ENCODE measurements around the gene FHAD1. TPM values are rescaled to one million over a fixed set of nuclear protein-coding genes. Genes with fewer than 3 reads are reported as not detected.

Gene FHAD1
- total and polyA plus RNA-seq, 2 of the 13 experiments (the other 11 are each of a cell fraction or from before 2014, with no cell fraction given), result not detected

DNA sequence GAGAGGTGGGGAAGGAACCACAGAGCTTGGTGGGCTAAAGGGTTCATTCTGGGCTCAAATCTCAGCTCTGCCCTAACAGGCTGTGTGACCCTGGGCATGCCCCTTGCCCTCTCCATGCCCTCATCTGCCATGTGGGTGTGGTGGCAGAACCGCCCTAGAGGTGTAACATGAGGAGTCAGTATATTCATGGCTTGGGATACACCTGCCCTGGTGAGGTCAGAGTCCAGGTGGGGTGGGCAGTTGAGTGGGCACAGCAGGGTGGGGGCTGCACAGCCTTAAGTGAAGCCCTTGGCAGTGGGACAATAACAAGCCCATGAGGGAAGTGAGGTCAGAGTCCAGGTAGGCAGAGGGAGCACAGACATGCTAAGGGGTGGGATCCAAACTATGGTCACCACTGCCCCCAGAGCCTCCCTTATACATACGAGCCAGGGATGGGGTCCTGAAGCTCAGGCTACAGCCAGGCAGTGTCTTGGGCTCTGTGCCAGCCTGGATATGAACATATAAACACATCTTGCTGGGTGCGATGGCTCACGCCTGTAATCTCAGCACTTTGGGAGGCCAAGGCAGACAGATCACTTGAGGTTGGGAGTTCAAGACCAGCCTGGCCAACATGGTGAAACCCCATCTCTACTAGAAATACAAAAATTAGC, 103.7 kb downstream of the FHAD1 start:
- no peak for FAIRE-seq
- POLR2A ChIA-PET, result no interaction called here
- BruUV-seq (replicated peaks), result no TSS peak
- H4K20me1 ChIP-seq (ENCODE audit: insufficient read depth, low read length), result no peaks in the 10 kb centered on the region
- in situ Hi-C loops (cut with HindIII; ENCODE audit: extremely low pct_ligation_motif_present, low pct_unique_long_range_greater_than_20kb), result no loop called here
- WGBS (ENCODE audit: low lambda C conversion rate), result 39% methylated on average over 3 of the region's 4 CpGs
- intact Hi-C loops (cut with micrococcal nuclease; ENCODE audit: unreplicated experiment), result no loop called here
- H3K27me3 ChIP-seq (ENCODE audit: control insufficient read depth in 1 of 2, insufficient read depth in 2 of 2, low read length in 2 of 2), result peaks cover 0 to 16% of the 10 kb centered on the region in 2 experiments; a peak in 4 of 5 replicates
- CTCF ChIA-PET (ENCODE audit: low intra/inter-chr PET ratio, low total read pairs), result no interaction called here
- no peak overlapping the region for H2AFZ ChIP-seq (ENCODE audit: low read length)
- H3K9ac ChIP-seq (ENCODE audit: insufficient read depth, low read depth, low read length), result no peak overlapping the region
- peaks cover 53% of the 10 kb centered on the region for H3K4me1 ChIP-seq (ENCODE audit: insufficient read depth, low read length)
- no peaks in the 10 kb centered on the region for H3K79me2 ChIP-seq (ENCODE audit: insufficient read depth, low read length)
- H3K9me3 ChIP-seq (ENCODE audit: low read length), result no peaks in the 10 kb centered on the region
- H3K36me3 ChIP-seq (replicated peaks in 1 of 2; ENCODE audit: control insufficient read depth in 1 of 2, insufficient read depth in 2 of 2, low read length in 2 of 2), result no peaks in the 10 kb centered on the region
- no peak for TF ChIP-seq ZFP90 (CRISPR knock-in tag; IDR thresholded peaks at IDR 0.05; ENCODE audit: borderline replicate concordance)
- TF ChIP-seq, protein P1, sequence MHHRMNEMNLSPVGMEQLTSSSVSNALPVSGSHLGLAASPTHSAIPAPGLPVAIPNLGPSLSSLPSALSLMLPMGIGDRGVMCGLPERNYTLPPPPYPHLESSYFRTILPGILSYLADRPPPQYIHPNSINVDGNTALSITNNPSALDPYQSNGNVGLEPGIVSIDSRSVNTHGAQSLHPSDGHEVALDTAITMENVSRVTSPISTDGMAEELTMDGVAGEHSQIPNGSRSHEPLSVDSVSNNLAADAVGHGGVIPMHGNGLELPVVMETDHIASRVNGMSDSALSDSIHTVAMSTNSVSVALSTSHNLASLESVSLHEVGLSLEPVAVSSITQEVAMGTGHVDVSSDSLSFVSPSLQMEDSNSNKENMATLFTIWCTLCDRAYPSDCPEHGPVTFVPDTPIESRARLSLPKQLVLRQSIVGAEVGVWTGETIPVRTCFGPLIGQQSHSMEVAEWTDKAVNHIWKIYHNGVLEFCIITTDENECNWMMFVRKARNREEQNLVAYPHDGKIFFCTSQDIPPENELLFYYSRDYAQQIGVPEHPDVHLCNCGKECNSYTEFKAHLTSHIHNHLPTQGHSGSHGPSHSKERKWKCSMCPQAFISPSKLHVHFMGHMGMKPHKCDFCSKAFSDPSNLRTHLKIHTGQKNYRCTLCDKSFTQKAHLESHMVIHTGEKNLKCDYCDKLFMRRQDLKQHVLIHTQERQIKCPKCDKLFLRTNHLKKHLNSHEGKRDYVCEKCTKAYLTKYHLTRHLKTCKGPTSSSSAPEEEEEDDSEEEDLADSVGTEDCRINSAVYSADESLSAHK (CRISPR knock-in tag; IDR thresholded peaks at IDR 0.05; ENCODE audit: borderline replicate concordance), result no peak
- 0 out of 2 replicates have a peak, but pooled peaks have one; percentile 28 for TF ChIP-seq HNRNPL (IDR thresholded peaks at IDR 0.05; ENCODE audit: low read depth, low read length)
- TF ChIP-seq, protein P2, sequence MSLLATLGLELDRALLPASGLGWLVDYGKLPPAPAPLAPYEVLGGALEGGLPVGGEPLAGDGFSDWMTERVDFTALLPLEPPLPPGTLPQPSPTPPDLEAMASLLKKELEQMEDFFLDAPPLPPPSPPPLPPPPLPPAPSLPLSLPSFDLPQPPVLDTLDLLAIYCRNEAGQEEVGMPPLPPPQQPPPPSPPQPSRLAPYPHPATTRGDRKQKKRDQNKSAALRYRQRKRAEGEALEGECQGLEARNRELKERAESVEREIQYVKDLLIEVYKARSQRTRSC (CRISPR knock-in tag; IDR thresholded peaks at IDR 0.05; ENCODE audit: low read depth), result no peak
- no peak overlapping the region for H3K4me3 ChIP-seq (replicated peaks in 1 of 3; ENCODE audit: insufficient read depth in 1 of 3, low read depth in 2 of 3, low read length in 3 of 3)
- H3K27ac ChIP-seq (ENCODE audit: extremely low read length, insufficient read depth, low read length), result no peak overlapping the region
- ATAC-seq, result no peak
- DNase-seq (ENCODE audit: low spot score), result no peak
- no peak overlapping the region for H3K4me2 ChIP-seq (ENCODE audit: low read depth, low read length)

Measured in HepG2 (cell line).